Measurements from ENCODE around the gene WWOX.
A peak's percentile ranks its signal among the peaks of the same experiment; 100 is the strongest.

WWOX gene

GRCh38 chr16:78278056-78278450 is 178.6 kb downstream of the WWOX start:
- DNase-seq = no peak

DNA sequence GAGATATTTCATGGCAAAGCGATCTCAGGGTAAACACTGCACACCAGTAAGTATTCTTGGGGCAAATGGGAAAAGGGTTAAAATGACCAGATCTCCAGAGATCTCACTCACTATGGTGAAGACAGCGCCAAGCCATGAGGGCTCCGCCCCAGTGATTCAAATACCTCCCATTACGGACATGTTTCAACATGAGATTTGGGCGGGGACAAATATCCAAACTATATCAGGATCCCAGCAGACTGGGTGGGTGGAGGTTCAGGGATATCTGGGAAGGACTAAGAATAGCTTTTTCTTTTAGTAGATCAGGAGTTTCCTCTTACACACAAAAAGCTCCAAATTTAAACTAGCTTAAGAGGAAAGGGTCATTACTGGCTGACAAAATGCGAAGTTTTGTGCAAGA is 181.7 kb downstream of the WWOX start:
- no peak for DNase-seq

- no peak for DNase-seq
Observed at GRCh38 chr16:78283548-78284251, 184.2 kb downstream of the WWOX start.

DNA sequence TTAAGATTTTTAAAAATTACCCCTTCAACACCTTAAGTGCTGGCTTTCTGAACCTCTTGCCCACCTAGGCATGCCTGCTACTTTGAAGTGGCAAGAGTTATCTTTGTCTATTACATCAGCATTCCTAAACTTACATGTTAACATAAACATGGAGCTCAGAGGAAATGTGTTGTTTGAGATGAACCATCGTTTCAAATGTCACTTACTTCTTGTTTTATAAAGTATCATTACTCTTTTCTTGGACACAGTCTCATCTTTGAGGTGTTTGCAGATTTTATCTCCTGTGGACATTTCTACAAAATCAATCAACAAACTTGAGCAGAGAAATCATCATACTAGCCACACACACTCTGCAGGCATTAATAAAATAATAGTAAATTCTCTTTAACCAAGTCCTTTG is 184.9 kb downstream of the WWOX start:
- no peak for DNase-seq

- DNase-seq = no peak
Observed at GRCh38 chr16:78284957-78285434, 185.5 kb downstream of the WWOX start.

DNA sequence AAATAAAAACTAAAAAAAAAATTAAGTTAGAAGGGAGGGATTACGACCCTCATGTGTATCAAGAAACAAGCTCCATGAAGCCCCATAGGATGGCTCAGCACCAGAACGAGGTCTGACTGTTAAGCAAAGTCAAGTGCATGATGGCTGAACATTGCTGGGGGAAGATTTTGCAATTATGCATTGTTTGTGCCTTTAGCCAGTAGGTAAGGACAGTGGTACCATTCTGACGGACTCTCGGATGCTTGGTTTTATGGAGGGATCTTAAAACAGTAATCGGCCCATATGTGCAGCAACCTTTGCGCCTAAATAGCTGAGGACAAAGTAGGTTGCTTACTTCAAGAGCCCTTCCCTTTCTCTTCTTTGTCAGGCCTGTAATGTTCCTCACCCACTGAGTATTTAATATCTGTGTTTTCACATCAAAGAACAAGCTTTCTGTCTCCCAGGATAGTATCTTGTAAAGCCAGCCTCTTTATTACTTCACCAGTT is 186.0 kb downstream of the WWOX start:
- DNase-seq = no peak

DNA sequence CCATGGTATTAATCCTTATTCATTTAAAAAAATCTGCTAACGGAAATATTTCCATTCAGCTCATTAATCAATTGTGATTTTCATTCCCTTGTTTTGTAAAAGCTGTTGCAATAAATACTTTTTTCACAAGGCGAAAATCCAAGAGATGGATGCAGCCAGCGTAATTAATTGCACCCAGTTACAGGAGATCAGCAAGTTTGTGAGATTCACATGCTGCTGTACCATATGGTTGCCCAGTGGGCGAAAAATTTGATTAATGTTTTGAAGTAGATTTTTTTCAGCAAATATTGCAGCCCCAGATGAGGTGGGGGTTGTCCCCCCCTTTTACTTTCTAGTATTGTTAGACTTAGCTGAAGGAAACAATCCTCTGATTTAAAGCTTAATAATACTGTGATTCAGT is 186.6 kb downstream of the WWOX start:
- DNase-seq = no peak

GRCh38 chr16:78288888-78289287 is 189.4 kb downstream of the WWOX start:
- no peak for DNase-seq

DNA sequence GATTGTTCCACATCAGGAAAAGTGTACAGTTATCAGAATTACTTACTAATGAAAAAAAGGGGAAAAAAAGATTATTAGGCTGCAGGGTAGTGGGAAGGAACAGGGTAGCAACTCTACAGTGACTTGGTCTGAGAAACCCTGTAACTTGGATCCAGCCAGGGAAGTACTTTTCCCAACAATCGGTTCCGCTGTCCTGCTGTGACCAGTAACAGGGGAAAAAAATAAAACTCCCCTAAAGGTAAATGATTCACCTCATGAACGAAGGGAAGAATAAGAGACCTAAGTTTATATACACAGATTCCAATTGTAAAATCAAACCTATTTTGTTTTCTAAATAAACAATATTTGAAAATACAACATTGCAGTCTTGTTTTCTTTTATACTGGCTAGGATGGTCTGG is 189.9 kb downstream of the WWOX start:
- no peak for DNase-seq

GRCh38 chr16:78289844-78290277 is 190.4 kb downstream of the WWOX start:
- DNase-seq = no peak

- DNase-seq = no peak
Observed at GRCh38 chr16:78290395-78290794, 190.9 kb downstream of the WWOX start.

DNA sequence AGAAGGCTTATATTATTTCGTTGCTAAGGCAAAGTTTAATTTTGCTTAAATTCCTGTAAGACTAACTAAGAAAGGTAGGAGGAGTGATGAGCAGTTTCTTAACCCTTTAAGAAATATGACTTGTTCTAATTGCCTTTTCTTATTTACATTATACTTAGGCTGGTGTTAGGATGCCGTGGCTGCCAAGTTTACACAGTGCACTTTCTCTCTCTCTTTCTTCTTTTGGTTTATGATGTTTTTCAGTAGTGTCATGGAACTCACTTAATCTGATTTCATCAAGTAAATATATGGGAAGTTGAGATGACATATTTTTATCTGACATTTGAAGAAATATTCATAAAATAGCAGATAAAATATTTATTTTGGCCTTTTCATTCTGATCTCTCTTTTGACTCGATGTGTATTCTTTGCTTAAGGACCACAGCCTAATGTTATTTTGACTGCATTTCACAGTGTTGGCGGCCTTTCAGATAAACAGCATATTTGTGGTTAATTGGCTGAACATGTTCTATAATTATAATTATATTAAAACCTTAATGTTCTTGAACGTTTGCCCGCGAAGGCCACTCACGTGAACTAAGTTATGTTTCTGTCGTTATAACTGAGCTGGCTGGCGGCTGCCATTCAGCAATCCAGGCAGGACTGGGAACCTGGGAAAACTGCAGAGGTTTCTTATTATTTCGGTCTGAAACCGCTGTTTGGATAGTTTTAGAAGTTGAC is 191.6 kb downstream of the WWOX start:
- no peak for DNase-seq

- DNase-seq = no peak
Observed at GRCh38 chr16:78291604-78292003, 192.2 kb downstream of the WWOX start.

DNA sequence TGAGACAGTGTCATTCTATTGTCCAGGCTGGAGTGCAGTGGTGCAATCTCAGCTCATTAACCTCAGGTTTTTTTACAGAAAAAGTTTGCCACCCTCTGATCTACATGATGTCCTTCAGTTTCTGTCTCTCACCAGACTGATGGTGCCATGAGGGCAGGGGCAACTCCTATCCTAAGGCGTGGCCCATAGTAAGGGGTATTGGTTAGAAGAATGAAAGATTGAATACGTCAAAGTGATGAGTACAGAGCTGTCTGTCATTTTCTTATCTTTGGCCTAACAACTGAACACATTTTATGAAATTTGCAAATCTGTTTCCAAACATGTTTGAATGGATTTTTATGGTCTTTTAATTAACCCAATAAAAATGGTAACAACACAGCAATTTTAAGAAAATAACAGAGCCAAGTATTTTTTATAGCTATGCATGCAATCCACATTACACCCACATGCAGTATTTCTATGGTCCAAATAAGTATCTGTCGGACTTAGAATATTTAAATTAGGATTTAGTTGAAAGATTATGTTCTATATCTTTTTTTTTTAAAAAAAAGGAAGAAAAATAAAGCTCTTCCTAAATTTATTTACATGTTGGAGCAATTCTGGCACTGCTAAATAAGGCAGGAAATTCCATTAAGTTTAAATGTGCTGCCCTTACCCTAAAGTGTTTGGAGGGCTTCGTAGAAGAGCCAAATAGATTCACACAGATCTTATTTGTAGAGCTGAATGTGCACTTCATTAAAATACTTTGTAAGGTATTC is 192.8 kb downstream of the WWOX start:
- no peak for DNase-seq

- DNase-seq = no peak
Observed at GRCh38 chr16:78292844-78293380, 193.5 kb downstream of the WWOX start.

GRCh38 chr16:78294538-78295225 is 195.2 kb downstream of the WWOX start:
- no peak for DNase-seq

- DNase-seq = peak; percentile 71
Observed at GRCh38 chr16:78297066-78297666, 197.7 kb downstream of the WWOX start.

GRCh38 chr16:78298986-78299385 is 199.5 kb downstream of the WWOX start:
- DNase-seq = no peak

GRCh38 chr16:78300469-78300868 is 201.0 kb downstream of the WWOX start:
- DNase-seq = no peak

DNA sequence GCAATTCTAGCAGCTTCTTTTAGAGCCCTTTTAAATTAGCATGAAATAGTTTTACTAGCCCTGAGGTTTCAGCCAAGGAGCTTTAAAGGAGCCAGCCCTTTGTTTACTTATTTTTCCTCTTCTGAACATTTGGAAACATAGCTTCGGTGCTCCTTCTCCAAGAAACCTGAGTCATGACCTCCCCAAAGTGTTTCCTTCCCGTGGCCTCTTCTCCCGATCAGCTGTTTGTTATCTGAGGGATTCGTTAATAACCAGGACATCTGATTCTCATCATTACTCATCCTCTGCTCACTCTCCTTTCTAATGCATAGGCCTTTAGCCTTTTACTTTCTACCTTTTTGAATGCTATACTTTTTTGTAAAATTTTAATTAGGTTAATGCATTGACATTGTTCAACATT is 204.5 kb downstream of the WWOX start:
- no peak for DNase-seq

GRCh38 chr16:78306361-78306760 is 206.9 kb downstream of the WWOX start:
- DNase-seq = no peak

DNA sequence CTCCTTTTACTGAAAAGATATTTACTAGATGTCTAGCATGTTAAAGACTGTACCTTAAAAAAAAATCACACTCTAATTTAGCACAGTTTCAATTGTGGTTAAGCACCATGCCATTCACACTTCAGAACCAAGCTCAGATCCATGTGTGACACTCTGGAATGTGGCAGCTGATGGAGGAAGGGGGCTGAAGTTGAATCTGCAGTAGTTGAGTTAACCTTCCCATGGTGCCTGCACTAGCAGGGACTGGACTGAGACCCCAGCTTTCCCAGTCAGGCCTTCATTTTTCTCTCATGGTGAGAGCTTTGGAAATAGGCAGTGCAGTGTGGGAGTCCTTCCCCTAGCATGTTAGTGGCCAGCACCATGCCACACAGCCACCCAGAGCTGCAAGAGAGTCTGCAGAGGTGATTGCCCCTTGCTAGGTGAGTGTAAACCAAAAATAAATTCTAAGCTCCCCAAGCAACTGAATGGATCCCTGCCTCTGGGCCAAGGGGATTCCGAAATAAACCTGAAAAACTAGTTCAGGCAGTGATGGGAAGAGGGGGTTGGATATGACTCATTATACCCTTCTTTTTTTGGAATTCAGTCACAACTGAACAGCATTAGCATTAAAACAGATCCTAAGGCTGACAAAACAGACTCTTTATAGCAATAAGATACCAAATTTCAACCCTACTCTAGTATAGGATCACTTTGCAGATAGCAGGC is 208.5 kb downstream of the WWOX start:
- DNase-seq = no peak
